Psoas muscle (tissue), 8 donors: Measurements from ENCODE around the gene C1D. TPM values are rescaled to one million over a fixed set of nuclear protein-coding genes. Genes with fewer than 3 reads are reported as not detected.

Experiments used
- ATAC-seq, 4 donors: fragments of 200-7000 bp; cut with Tn5 transposase; one replicate each; pipeline ENCODE4 v1.9.1; 2020; ENCODE audit warnings: moderate library complexity in 3 of 4, mild to moderate bottlenecking in 2 of 4
- DNase-seq, 2 donors: peaks; one replicate each; pipeline ENCODE4 v3.0.0-alpha.2; 2020
- H3K27ac ChIP-seq: fragments of 200-600 bp; one replicate; pipeline ENCODE4 v1.8.0; 2022
- H3K27me3 ChIP-seq, 3 donors: fragments of 200-600 bp in 1 of 3; one replicate each; pipeline versions ENCODE4 v1.6.1 to v1.8.0; 2013 to 2022; ENCODE audit warnings: low read length in 2 of 3, mild to moderate bottlenecking in 2 of 3, moderate library complexity in 1 of 3; ENCODE audit not compliant: insufficient read depth in 3 of 3
- H3K36me3 ChIP-seq, 2 donors: fragments of 200-600 bp in 1 of 2; one replicate each; pipeline versions ENCODE4 v1.6.1 to v1.8.0; 2013 to 2022; ENCODE audit warnings: low read depth in 1 of 2, mild to moderate bottlenecking in 1 of 2, moderate library complexity in 1 of 2; ENCODE audit not compliant: insufficient read depth in 1 of 2
- H3K4me1 ChIP-seq: fragments of 200-600 bp; one replicate; pipeline ENCODE4 v1.8.0; 2022
- H3K4me3 ChIP-seq: fragments of 200-600 bp; one replicate; pipeline ENCODE4 v1.8.0; 2022; ENCODE audit warnings: mild to moderate bottlenecking
- H3K9me3 ChIP-seq: fragments of 200-600 bp; one replicate; pipeline ENCODE4 v1.8.0; 2022
- CTCF ChIP-seq: fragments of 200-600 bp; IDR thresholded peaks from one replicate; pipeline ENCODE4 v1.8.0; 2022; ENCODE audit warnings: antibody characterized with exemption
- WGBS, 3 donors: extraction: QIAGEN DNeasy Blood & Tissue Kit; methylation state at CpG; one replicate each; pipeline versions ENCODE4 v1.1.6 to v1.1.7; 2013; 5-methylcytosine and 5-hydroxymethylcytosine counted together
- intact Hi-C, 2 donors: fragments of 100-400 bp; cut with DNase I; formaldehyde crosslinking; loops; one replicate each; pipeline versions ENCODE4 v1.11.0 to v1.14.2; 2022
- polyA plus RNA-seq, 3 donors: library from polyadenylated mRNA; stranded (reverse); fragments of 200-250 nt; gene quantifications; one replicate each; pipeline ENCODE4 v1.2.3, GENCODE V29; 2013
- total RNA-seq, 4 donors: library from RNA; stranded (reverse); fragmentation: NEBNext Ultra II Directional in 2 of 4; extraction: Animal tissue kit (Norgen Biotek cat#: 25700) in 2 of 4; gene quantifications; one replicate each; pipeline versions ENCODE4 v1.2.1 to v1.2.4, GENCODE V29; 2021 to 2023
- donor health status: healthy with polysubstance abuse.
- donor health status: DM: no; HTN: no; CAD: no; lungs with moderate emphysema.
- donor health status: Bipolar disorder and iron deficiency.
- donor health status: healthy.
- donor health status: DM: yes; HTN: yes; CAD: no.
- donor health status: DM: no; HTN: no; CAD: no.
- donor health status: DM: no; HTN: no; CAD: no.
- donor health status: DM: yes; HTN: yes; CAD: no.

Gene C1D
- total and polyA plus RNA-seq, 7 donors = 13.0 to 42.5 (median 18.5) TPM

GRCh38 chr2:68104111-68104835 is 41.5 kb upstream of the C1D start:
- DNase-seq (no peak), ATAC-seq (no peak)
- Histone ChIP-seq H3K9me3 (no peaks in the 10 kb centered on the region), H3K4me1 (peaks cover 10% of the 10 kb centered on the region), H3K27ac (no peak overlapping the region), H3K36me3 (no peaks in the 10 kb centered on the region), H3K4me3 (no peak overlapping the region), H3K27me3 (no peaks in the 10 kb centered on the region)
- intact Hi-C loops = no loop called here
- no peak for TF ChIP-seq CTCF
- 72 to 75% (median 74%) methylated on average over 4 of the region's 4 CpGs for WGBS, 3 donors

GRCh38 chr2:68103709-68104055 is 40.9 kb upstream of the C1D start:
- ATAC-seq = no peak
- no peak overlapping the region for H3K27ac ChIP-seq
- H3K27me3 ChIP-seq = no peaks in the 10 kb centered on the region
- TF ChIP-seq CTCF = no peak
- no peaks in the 10 kb centered on the region for H3K9me3 ChIP-seq
- intact Hi-C loops = no loop called here
- H3K4me3 ChIP-seq = no peak overlapping the region
- no peaks in the 10 kb centered on the region for H3K36me3 ChIP-seq
- H3K4me1 ChIP-seq = peaks cover 11% of the 10 kb centered on the region
- DNase-seq = no peak

- no peak for DNase-seq
- Histone ChIP-seq H3K4me1 (peaks cover 16% of the 10 kb centered on the region), H3K27me3 (no peaks in the 10 kb centered on the region), H3K36me3 (no peaks in the 10 kb centered on the region), H3K27ac (no peak overlapping the region), H3K4me3 (no peak overlapping the region), H3K9me3 (no peaks in the 10 kb centered on the region)
- intact Hi-C loops = no loop called here
- ATAC-seq = peak in 3 of 4 donors; percentile 44 to 56 (median 53)
- TF ChIP-seq CTCF = no peak
- WGBS, 3 donors = 54 to 65% (median 55%) methylated on average over 4 of the region's 4 CpGs
These were observed 40.4 kb upstream of the C1D start for GRCh38 chr2:68103030-68103708.

- H3K4me1 ChIP-seq = peaks cover 18% of the 10 kb centered on the region
- H3K4me3 ChIP-seq = no peak overlapping the region
- TF ChIP-seq CTCF = no peak
- no peak for DNase-seq
- H3K27ac ChIP-seq = no peak overlapping the region
- H3K27me3 ChIP-seq = no peaks in the 10 kb centered on the region
- no peak for ATAC-seq
- 74 to 85% (median 81%) methylated on average over 1 of the region's 1 CpG for WGBS, 3 donors
- intact Hi-C loops = no loop called here
- H3K9me3 ChIP-seq = no peaks in the 10 kb centered on the region
- H3K36me3 ChIP-seq = no peaks in the 10 kb centered on the region
These were observed 37.4 kb upstream of the C1D start for GRCh38 chr2:68100189-68100588.
